OCI-M2 (cell line): ENCODE data around the gene RNF183.
"Not testable (repeated sequence)": the region's sequence is repeated elsewhere in the genome, so short reads cannot be mapped to it uniquely, and the experiment has no call there.

Experiments used
- DNase-seq: peaks from one replicate; lab custom pipeline; 2025; ENCODE audit not compliant: unreplicated experiment; lab: John Stamatoyannopoulos, UW

Gene RNF183

DNA sequence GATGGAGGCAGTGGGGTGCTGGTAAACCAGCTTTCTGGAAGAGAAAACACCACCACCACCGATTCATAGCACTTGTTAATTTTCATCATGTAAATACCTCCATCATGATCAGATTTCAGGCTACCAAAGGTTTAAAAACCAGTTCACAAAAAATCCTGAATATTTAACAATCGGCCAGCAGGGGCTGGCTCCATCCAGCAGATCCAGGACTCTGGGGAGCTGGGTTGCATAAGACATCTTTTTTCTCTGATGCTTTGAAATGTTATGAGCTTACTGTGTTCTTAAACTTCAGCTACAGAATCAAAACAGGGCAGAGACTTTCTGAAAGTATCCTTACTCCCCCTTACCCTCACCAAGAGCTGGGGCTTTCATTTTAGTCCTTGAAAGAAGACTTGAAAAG lies 14.6 kb upstream of the RNF183 start:
- DNase-seq: no peak

DNA sequence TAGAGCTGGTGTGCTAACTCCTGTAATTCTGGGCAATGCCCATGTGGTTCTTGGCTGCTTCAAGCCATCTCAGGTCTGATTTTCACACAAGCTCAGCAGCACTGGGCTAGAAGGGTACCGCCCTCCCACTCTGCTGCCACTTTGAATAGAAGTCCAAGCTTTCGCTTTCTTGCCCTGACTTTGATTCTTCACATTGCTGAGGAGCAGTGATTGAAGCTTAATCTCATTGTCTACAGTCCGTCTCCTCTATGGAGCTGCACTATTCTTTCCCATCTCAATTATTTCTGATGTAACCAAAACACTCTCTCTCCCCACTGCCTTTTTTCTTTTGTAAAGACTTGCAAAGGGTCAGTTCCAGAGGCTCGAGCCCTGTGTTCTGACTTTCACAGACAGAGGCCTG lies 12.9 kb upstream of the RNF183 start:
- no peak for DNase-seq

DNA sequence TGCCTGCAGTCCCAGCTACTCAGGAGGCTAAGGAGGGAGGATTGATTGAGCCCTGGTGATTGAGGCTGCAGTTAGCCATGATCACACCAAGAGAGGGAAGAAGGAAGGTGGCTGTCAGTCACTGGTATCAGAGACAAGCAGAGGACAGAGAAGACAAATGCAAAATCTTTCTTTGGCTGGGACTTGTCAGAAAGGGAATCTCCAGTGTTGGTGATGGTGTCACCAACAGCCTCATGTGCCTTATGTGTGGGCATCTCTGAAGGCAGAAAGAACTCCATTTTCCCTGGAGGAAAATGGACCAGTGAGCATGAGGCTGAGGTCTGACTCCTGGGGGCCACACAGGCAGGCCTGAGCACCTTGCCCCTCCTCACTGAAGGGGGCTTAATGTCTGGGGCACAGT lies 12.1 kb upstream of the RNF183 start:
- DNase-seq: no peak

DNA sequence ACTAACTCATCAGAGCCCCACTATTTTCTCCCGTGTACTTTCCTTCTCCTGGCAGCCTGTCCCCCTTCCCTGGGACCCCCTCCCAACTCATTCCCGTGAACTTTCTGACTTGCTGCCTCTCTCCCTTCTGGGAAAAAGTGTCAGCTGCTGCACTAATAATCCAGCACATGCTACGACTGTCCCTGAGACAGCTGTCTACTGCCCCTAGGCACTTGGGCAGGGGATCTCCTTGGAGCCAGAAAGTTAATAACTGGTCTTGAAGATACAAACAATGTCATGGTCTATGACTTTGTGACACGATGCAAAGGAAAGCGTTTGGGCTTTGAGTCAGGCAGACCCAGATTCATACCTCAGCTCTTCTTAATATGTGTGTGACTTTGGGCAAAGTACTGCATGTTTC lies 10.1 kb upstream of the RNF183 start:
- no peak for DNase-seq

DNA sequence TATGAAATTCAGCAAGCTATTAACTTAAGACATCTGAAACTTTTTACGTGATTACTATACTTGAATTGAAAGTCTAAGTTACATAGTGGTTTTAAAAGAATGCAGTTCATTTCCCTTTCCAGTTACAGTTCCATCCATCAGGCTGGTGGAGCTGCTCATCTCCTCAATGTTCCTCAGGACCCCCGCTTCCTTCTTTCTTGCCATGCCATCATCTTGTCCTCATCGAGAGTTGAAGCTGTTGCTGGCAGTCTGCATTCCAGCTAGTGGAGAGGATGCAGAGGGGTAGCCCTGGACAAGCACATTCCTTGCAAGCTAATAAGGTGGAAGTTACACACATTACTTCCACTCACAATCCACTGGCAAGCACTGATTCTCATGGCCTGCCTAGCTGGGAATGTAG lies 8.8 kb upstream of the RNF183 start:
- no peak for DNase-seq

DNA sequence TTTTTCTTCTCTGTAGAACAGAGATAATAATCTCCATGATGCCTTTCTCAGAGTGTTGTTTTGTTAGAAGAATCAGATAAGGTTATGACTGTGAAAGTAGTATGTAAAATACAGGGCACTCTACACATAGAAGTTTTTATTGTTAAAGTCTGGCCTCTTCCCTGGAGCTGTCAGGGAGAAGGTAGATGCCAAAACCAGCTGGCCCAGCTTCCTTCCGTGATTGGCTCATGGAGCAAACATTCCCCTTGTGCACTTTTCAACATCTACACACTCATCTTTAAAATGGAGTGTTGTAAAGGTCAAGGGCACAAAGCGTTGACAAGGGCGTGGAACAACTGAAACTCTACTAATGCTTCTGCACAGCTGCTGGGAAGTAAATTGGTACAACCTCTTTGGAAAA lies 7.4 kb upstream of the RNF183 start:
- DNase-seq: no peak

DNA sequence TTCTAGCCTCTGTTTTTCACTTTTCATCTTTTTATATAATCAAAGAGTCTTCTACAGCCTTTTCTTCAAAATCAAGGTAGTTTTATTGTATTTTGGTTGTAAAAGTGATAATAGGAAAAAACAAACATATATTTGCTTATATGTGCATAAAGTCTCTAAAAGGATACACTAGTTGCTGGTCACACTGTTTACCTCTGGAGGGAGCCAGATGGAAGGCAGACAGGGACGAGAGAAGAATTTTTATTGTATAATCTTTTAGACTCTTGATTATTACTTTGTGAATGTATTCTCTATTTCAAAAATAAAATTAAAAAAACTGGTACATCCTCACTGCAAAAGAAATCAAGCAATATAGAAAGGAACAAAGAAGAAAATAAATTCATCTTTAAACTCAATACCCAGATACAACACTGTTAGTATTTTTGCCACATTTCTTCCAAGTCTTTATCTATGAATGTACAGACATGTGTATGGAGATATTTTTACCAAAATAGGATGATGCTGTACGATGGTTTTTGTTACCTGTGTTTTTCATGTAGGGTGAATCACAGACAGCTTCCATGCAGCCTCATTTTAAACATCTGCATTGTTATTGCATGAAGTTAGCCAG lies 6.1 kb upstream of the RNF183 start:
- no peak for DNase-seq

DNA sequence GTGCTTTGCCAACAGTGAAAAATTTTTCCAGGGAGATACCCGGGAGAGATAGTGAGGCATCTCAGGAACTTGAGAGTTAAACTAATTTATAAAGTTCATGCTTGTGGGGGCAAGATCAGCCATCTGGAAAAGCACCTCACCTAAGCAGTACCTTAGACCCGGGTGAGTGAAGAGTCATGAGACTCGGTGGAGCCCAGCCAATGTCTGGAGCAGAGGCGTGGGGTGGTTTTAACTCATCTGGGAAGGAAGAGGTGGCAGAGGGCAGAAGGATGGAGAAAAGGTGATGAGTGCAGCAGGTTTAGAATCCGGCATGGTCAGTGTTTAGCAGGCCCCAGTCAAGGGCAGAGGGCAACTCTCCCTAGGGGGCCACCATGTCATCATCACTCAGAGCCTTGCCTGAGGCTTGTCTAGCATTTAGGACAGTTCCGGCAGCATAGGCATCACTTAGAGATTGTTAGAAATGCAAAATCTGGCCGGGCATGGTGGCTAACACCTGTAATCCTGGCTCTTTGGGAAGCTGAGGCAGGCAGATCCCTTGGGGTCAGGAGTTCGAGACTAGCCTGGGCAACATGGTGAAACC lies 4.3 kb upstream of the RNF183 start:
- no peak for DNase-seq

DNA sequence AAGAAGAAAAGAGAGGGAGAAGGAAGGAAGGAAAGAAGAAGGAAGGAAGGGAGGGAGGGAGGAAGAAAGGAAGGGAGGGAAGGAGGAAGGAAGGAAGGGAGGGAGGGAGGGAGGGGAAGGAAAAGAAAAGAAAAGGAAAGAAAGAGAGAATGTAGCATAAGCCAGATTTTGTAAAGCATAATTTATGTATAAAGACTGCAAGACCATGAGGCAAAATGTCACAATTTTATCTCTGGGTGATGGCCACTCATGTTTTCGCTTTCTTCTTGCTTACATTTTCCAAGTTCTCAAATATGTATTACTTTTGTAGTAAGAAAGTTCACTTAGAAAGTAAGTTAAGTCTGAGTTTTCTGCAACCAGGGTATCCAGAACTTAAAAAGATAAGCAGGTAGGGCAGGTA lies 3.4 kb upstream of the RNF183 start:
- no peak for DNase-seq

DNA sequence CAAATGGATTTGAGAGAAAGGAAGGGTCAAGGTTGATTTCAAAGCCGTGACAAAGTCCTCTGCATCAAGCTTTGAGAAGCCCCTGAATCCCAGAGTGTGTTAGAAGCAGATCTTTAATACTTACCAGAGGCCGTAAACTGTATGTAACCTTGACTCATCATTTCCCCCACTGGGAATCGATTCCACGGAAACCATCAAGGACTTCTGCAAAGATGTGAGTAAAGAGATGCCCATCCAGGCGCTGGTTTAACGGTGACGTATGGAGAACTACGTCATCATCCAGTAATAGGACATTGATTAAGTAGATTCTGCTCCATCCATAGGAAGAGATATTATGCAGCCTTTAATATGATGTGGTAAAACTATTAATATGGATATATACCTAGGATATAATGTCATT lies 1.6 kb downstream of the RNF183 start:
- DNase-seq: no peak

DNA sequence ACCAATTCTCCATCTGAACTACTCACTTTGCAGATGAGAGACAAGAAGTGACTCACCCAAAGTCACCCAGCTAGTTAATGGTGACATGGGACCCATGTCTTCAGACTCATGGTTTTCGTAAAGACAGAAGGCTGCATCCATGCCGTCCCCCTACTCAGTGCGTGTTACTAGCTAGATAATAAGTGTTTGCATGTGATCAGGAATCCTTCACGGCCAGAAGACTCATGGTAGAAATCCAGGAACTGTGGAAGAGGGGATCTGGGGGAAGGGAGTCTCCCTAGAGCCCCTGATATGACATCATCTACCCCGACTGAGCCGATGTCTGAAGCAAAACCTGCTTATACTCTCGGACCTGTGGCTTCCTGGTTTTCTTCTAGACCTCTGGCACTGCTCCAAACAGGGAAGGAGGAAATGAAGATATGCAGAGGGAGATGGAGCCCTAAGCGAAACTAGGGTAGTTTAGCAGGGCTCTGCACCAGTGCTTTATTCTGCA lies 3.3 kb downstream of the RNF183 start:
- no peak for DNase-seq

DNA sequence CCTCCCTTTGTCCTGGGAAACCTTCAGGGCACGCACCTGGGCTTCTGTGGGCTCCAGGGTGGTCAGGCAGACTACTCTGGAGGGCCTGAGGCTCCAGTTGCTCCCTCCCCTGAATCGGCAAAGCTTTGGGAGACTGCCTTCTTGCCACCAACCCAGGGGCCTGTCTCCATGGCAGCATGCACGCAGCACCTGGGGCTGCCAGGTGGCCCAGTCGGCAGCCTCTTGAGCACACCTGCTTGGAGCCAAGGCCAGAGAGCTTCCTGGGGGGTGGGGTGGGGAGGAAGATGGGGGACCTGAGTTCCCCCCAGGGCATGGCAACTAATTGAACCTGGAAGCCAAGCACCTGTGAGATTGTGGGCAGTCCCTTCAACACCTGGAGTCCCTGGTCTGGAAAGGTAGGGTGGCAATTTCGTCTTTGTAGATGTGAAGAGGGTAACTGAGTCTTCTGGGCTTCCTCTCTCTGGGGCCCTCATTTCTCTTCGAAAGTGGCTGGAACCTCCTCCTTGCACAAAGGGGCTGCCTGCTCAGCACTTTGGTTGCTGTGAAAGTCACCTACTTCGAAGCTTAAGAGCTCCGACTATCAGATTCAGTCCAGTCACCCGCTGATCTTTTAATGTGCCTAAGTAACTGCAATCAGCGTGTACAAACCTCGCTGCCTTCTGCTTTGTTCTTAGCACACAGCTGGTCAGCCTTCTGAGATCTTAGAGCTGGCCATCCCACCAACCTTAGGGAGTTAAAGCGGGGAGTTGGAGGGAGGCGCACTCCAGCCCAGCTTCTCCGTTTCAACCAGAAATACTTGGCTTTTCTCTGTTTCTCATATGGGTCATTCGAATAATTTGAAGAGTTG lies 4.0 kb downstream of the RNF183 start:
- no peak for DNase-seq

DNA sequence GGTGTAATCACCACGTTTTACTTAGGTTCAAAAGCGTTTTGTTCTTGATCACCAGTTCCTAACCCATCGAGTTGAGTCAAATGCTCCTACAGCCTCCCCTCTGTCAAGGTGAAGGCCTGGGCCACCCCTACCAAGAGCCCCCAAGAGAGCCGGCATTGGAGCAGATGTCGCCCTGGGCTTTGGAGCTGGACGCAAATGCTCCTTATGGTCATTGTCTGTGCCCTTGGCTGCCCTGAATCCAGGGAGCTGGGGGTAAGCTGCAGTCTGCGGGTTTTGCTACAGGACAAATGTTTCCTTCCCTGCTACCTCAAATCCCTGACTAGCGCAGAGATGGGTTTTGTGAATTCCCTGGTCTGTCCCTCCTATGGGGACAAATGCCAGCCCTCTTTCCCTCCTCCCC lies 4.9 kb downstream of the RNF183 start:
- no peak for DNase-seq

DNA sequence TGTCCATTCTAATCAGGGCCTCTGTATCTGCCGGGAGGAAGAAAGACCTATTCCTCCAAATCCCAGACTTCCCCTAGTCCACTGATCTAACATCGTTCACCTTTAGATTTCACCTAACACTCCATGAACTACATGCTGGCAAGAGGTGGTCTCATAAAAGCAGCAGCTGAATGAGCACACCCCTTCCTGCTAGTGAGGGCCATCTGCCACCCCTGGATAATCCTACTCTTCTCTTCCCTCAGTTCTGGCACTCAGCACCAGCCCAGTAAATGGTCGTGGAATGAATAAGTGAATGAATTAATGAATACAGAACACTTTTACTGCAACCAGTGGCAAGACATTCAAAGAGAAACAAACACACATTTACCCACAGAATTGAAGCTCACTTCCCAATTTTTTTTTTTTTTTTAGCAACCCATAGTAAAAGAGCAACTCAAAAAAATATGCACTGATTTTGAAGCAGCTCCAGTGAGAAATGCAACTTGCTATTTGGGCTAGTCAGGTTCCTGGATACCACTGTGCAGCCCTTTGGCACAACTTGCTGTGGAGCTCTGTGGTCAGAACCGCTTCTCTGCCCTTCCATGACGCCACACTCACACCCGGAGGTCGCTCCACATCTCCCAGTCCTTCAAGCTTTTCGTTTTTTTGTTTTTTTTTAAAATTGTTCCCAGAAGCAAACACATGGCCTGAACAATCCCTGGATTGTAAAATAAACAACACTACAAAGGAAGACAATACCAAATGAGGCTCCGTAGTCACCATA lies 6.2 kb downstream of the RNF183 start:
- no peak for DNase-seq

DNA sequence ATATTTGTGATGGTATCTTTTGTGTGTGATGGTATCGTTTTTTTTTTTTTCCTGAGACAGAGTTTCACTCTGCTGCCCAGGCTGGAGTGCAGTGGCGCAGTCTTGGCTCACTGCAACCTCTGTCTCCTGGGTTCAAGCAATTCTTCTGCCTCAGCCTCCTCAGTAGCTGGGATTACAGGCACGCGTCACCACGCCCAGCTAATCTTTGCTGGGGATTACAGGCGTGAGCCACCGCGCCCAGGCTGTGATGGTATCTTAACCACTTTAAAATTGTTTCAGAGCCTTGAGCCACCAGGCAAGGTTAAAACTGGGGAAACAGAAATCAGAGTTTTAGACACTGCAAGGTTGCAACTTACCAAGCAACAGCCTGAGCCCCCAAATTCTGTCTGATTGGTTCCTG lies 6.9 kb downstream of the RNF183 start:
- not testable (repeated sequence) for DNase-seq

DNA sequence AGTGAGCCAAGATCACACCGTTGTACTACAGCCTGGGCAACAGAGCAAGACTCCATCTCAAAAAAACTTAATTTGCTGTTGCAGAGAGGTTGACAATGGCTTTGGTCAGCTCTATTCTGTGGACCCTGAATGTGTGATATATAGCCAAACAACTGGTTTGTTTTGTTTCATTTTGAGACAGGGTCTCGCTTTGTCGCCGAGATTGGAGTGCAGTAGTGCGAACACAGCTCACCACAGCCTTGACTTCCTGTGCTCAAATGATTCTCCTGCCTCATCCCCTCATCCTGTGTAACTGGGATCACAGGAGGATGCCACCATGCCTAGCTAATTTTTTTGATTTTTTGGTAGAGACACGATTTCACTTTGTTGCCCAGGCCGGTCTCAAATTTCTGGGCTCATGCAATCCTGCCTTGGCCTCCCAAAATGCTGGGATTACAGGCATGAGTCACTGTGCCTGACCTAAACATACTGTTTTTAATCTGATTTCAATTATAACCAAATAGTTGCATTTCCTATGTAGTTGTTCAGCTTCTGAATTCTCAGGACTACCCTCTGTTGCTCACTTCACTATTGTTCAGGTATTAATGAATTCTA lies 9.8 kb downstream of the RNF183 start:
- DNase-seq: no peak

DNA sequence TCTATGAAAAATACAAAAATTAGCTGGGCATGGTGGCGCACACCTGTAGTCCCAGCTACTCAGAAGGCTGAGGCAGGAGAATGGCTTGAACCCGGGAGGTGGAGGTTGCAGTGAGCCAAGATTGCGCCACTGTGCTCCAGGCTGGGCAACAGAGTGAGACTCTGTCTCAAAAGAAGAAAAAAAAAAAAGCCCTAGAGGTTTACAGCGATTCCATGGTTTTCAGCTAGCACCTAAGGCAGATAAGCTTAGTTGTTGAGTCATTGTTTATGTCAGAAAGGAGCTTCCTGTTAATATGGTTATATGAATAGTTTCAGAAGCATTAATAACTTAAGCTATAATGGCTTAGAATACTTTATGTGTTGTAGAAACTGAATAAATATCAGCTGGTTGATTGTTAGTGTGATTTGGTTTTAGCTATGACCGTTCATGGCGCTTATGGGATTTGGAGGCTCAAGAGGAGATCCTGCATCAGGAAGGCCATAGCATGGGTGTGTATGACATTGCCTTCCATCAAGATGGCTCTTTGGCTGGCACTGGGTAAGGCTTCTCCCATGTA lies 13.0 kb downstream of the RNF183 start:
- no peak for DNase-seq

DNA sequence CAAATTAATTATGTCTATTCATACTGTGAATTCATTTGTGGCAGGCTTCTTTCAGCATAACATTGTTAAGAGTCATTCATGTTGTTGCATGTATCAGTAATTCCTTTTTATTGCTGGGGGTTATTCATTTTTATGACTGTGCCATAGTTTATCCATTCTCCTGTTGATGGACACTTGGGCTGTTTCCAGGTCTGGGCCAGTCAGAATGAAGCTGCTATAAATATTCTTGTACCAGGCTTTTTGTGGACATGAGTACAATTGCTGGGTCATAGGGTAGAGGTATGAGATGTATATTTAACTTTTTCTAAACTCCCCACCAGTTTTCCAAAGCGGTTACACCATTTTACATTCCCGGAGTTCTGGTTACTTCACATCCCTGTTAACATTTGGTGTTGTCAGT lies 14.1 kb downstream of the RNF183 start:
- DNase-seq: no peak

DNA sequence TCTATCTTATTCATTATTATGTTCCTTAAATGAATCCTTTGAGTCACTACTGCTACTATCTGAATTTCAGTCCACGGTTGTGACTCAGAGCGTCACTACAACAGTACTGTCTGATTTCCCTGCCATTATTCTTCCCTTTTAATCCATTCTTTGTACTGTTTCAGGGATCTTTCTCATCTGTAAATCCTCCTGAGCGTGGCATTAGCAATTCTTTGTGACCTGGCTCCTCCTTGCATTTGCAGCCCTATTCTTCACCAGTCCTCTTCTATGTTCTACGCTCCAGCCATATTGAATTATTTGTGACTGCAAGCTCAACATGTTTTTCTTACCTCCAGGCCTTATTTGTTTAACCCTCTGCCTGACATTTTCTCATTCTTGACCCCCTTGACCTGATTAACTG lies 21.8 kb downstream of the RNF183 start:
- no peak for DNase-seq

DNA sequence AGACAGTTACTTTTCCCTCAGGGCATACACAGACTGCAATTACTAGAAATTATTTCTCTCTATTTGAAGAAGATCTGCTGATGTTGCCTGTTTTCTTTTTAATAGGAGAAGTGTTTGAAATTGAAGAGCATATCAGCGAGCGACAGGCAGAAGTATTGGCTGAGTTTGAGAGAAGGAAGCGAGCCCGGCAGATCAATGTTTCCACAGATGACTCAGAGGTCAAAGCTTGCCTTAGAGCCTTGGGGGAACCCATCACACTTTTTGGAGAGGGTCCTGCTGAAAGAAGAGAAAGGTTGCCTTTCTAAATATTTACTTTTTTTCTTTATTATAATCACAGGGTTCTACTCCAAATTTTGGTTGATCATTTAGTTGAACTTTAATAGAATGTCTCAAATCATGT lies 24.3 kb downstream of the RNF183 start:
- no peak for DNase-seq
